SU-DHL-6 (cell line): ENCODE results near the gene APOC3.

Source experiments
- H2AFZ ChIP-seq: fragments of 200-600 bp; sonication (generic); 2 replicates; pipeline ENCODE4 v1.6.1; 2014; ENCODE audit warnings: low read depth, mild to moderate bottlenecking, moderate library complexity, mixed read lengths, antibody characterized with exemption, low read length; ENCODE audit not compliant: severe bottlenecking
- H3F3A ChIP-seq: fragments of 200-600 bp; shearing (Covaris generic); 2 replicates; pipeline ENCODE4 v1.6.0; 2016; ENCODE audit warnings: antibody characterized with exemption, mild to moderate bottlenecking; ENCODE audit not compliant: insufficient read depth
- H3K27ac ChIP-seq: fragments of 200-600 bp; sonication (generic); 2 replicates; pipeline ENCODE4 v1.5.1; 2016; ENCODE audit warnings: low read depth, mild to moderate bottlenecking, low read length, moderate library complexity, mixed read lengths
- H3K27me3 ChIP-seq: fragments of 200-600 bp; sonication (generic), shearing (Covaris generic); 2 replicates; pipeline ENCODE4 v1.6.0; 2014; ENCODE audit warnings: mild to moderate bottlenecking, low read length
- H3K36me3 ChIP-seq: fragments of 200-600 bp; sonication (generic); 2 replicates; pipeline ENCODE4 v1.6.1; 2014; ENCODE audit warnings: mild to moderate bottlenecking, low read length, mixed read lengths
- H3K4me2 ChIP-seq: fragments of 300-600, 200-600 bp; shearing (Covaris generic), sonication (generic); 2 replicates; pipeline ENCODE4 v1.6.0; 2014; ENCODE audit warnings: low read length, low read depth, mild to moderate bottlenecking; ENCODE audit not compliant: poor library complexity, severe bottlenecking
- H3K4me3 ChIP-seq: fragments of 200-600 bp; sonication (generic); 2 replicates; pipeline ENCODE4 v1.5.1; 2014; ENCODE audit warnings: antibody characterized with exemption, low read length, mild to moderate bottlenecking, mixed read lengths; ENCODE audit not compliant: insufficient read depth, poor library complexity, severe bottlenecking
- H3K79me2 ChIP-seq: fragments of 200-600 bp; sonication (generic); 2 replicates; pipeline ENCODE4 v1.6.1; 2014; ENCODE audit warnings: mild to moderate bottlenecking, low read length, moderate library complexity; ENCODE audit not compliant: insufficient read depth
- H3K9ac ChIP-seq: fragments of 200-600 bp; sonication (generic); 2 replicates; pipeline ENCODE4 v1.7.0; 2014; ENCODE audit warnings: mild to moderate bottlenecking, low read length
- H3K9me2 ChIP-seq: fragments of 200-600 bp; sonication (generic); replicated peaks from 2 replicates; pipeline ENCODE4 v1.6.1; 2014; ENCODE audit warnings: low read length; ENCODE audit not compliant: insufficient read depth
- H3K9me3 ChIP-seq: fragments of 200-600 bp; sonication (generic); 2 replicates; pipeline ENCODE4 v1.6.1; 2014; ENCODE audit warnings: low read length, mixed read lengths; ENCODE audit not compliant: insufficient read depth
- H4K20me1 ChIP-seq: fragments of 200-600 bp; sonication (generic); 2 replicates; pipeline ENCODE4 v1.6.1; 2014; ENCODE audit warnings: low read depth, mild to moderate bottlenecking, antibody characterized with exemption, low read length, moderate library complexity, mixed read lengths
- CTCF ChIP-seq: fragments of 200-600 bp; sonication (generic); IDR thresholded peaks from one replicate; pipeline ENCODE4 v1.5.1; 2017; ENCODE audit warnings: antibody characterized with exemption, mild to moderate bottlenecking, low read length, moderate library complexity; ENCODE audit not compliant: insufficient read depth, poor library complexity, severe bottlenecking
- EZH2phosphoT487 ChIP-seq: fragments of 200-600 bp; sonication (generic), shearing (Covaris generic); conservative IDR thresholded peaks from 2 replicates; pipeline ENCODE4 v1.6.1; 2018; ENCODE audit warnings: mild to moderate bottlenecking, antibody characterized with exemption, low read length, moderate library complexity, mixed read lengths

The APOC3 gene

DNA sequence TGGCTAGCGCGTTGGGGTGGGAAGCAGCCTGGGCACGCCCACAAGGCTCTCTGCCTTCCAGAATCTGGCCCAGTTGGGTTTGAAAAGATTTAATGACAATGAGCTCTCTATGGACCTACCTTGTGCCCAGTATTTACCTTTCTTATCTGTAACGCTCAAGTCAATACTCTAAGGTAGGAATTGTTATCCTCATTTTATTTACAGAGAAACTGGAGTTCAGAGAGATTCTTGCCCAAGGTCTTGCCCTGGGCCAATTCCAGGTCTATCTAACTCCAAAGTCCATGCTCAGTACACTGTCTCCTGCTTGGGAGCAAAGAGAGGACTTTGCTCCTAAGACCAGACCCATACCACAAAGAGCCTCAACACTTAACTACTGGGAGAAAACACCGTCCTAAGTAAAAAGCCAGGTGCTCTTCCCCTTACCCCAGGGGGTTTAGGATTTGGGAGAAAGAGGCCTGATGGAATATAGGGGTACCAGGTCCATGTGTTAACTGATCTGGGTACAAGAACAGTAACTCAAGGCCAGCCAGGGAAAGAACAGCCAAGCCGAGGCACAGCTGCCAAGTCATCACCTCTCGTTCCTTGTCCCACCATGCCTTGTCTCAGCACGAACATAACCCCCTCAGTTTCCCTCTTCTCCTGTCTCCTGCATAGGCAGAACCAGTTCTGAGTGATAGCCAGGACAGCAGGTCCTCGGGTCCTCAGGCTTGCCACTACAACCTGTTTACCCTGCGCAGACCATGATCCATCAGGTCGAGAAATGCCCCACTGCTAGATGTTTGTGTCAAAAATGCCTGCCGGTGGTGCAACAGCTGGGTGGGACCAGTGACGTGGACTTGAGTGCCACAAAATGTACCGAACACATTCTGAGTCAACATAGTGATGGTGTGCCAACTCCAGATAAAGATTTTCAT, 21.2 kb upstream of the APOC3 start:
- H3K9ac ChIP-seq, result no peak overlapping the region
- H3K4me3 ChIP-seq, result no peak overlapping the region
- no peaks in the 10 kb centered on the region for H4K20me1 ChIP-seq
- no peaks in the 10 kb centered on the region for H3K79me2 ChIP-seq
- TF ChIP-seq EZH2phosphoT487, result no peak
- no peak for TF ChIP-seq CTCF
- H2AFZ ChIP-seq, result no peak overlapping the region
- H3K27me3 ChIP-seq, result no peaks in the 10 kb centered on the region
- H3K27ac ChIP-seq, result no peak overlapping the region
- no peaks in the 10 kb centered on the region for H3K9me3 ChIP-seq
- H3K9me2 ChIP-seq, result no peaks in the 10 kb centered on the region
- H3K36me3 ChIP-seq, result no peaks in the 10 kb centered on the region
- no peak overlapping the region for H3K4me2 ChIP-seq
- H3F3A ChIP-seq, result 0 out of 2 replicates have a peak, but pooled peaks cover 2% of the 10 kb centered on the region

DNA sequence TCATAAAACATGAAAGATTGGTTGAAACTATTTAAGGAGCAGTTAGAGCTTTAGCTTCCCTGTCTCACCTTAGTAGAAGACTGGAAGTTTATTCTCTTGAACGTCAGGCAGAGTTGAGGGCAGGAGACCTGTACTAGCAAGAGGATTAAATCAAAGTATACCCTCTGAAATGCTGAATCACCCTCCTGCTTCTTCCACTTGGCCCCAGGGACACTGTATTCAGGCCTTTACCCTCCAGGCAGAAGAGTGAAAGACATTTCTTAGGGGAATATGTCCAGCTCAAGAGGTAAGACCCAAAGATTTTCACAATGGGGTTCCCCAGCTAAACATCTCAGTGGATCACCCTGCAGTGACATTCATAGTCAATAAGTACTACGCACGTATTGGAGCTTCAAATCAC, 18.5 kb upstream of the APOC3 start:
- Histone ChIP-seq H3K36me3 (no peaks in the 10 kb centered on the region), H3K27me3 (no peaks in the 10 kb centered on the region), H3F3A (0 out of 2 replicates have a peak, but pooled peaks cover 2% of the 10 kb centered on the region), H3K9me3 (no peaks in the 10 kb centered on the region), H3K9ac (no peak overlapping the region), H3K9me2 (no peaks in the 10 kb centered on the region), H4K20me1 (no peaks in the 10 kb centered on the region), H3K4me3 (no peak overlapping the region), H3K27ac (no peak overlapping the region), H3K4me2 (no peak overlapping the region), H2AFZ (no peak overlapping the region), H3K79me2 (no peaks in the 10 kb centered on the region)
- TF ChIP-seq EZH2phosphoT487 (no peak), CTCF (no peak)

DNA sequence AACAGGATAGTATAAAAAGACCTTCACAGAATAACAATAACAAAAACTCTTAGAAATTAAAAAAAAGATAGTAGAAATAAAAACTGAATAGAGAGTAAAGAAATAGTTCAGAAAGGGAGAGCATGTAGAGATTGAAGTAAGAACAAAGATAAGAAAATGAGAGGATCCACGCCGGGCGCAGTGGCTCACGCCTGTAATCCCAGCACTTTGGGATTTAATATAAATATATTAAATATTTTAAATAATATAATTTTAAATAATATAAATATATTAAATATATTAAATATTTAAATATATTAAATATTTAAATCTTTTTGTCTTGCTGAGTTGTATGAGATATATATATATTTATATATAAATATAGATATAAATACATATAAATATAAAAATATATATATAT, 17.6 kb upstream of the APOC3 start:
- H3K4me3 ChIP-seq, result no peak overlapping the region
- TF ChIP-seq EZH2phosphoT487 (no peak), CTCF (no peak)
- no peaks in the 10 kb centered on the region for H3K36me3 ChIP-seq
- no peaks in the 10 kb centered on the region for H3K79me2 ChIP-seq
- H3K27ac ChIP-seq, result no peak overlapping the region
- H2AFZ ChIP-seq, result no peak overlapping the region
- H3K9me2 ChIP-seq, result no peaks in the 10 kb centered on the region
- no peaks in the 10 kb centered on the region for H3K9me3 ChIP-seq
- H3F3A ChIP-seq, result 0 out of 2 replicates have a peak, but pooled peaks cover 2% of the 10 kb centered on the region
- H3K9ac ChIP-seq, result no peak overlapping the region
- H4K20me1 ChIP-seq, result no peaks in the 10 kb centered on the region
- no peak overlapping the region for H3K4me2 ChIP-seq
- no peaks in the 10 kb centered on the region for H3K27me3 ChIP-seq
